ENCODE measurements around the gene TSKU. TPM values are rescaled to one million over a fixed set of nuclear protein-coding genes. Genes with fewer than 3 reads are reported as not detected.

Gene TSKU
- total RNA-seq, 1 donor from 2014 or later, result 57.9 TPM

DNA sequence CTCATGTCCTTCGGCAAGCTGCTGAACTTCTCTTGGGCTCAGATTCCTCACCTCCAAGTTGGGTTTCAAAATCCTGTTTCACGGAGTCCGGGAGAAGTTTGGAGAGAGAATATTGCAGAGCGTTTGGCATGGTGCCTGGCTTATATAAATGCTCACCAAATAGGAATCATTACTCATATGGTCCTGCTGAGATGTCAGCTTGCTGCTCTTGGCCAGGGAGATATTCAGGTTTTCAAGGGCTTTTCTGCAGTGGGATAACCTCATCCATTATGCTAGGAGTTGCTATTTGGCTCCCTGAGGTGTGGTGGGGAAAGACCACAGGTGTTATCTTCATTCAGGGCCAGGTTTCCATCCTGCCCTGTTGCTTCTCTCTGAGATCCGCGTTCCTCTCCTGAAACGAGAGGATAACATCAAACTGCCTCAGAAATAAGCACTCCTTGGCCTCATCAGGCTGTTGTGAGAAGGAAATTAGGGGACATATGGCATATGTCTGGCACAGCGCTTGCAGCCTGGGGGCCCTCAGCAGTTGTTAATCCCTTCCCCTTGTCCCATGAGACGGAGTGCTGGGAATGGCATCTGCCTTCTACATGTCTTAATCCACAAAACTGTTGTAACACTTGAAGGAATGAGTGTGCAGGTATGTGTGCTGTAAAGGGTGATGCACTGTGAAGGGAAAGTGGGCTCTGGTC is 47.6 kb downstream of the TSKU start:
- Histone ChIP-seq H3K9me3 (ENCODE audit: insufficient read depth, low read depth, low read length) (no peaks in the 10 kb centered on the region), H3K79me2 (ENCODE audit: insufficient read depth, low read length) (no peaks in the 10 kb centered on the region), H2AFZ (ENCODE audit: low read depth, low read length) (no peak overlapping the region), H3K27ac (ENCODE audit: low read depth, low read length) (no peak overlapping the region), H3K27me3 (ENCODE audit: insufficient read depth, low read length) (no peaks in the 10 kb centered on the region), H4K20me1 (ENCODE audit: insufficient read depth, low read length) (no peaks in the 10 kb centered on the region), H3K36me3 (ENCODE audit: insufficient read depth, low read length) (no peaks in the 10 kb centered on the region), H3K4me1 (ENCODE audit: insufficient read depth, low read length) (no peaks in the 10 kb centered on the region), H3K9ac (ENCODE audit: low read length) (no peak overlapping the region), H3K4me3 (ENCODE audit: insufficient read depth, low read depth, low read length) (no peak overlapping the region), H3K4me2 (ENCODE audit: low read length) (peak overlapping the region; percentile 37)
- peak; percentile 29 for DNase-seq (ENCODE audit: low read depth)
- no peak for TF ChIP-seq EZH2 (IDR thresholded peaks at IDR 0.05; ENCODE audit: insufficient read depth, low read length)
- TF ChIP-seq, protein P1, sequence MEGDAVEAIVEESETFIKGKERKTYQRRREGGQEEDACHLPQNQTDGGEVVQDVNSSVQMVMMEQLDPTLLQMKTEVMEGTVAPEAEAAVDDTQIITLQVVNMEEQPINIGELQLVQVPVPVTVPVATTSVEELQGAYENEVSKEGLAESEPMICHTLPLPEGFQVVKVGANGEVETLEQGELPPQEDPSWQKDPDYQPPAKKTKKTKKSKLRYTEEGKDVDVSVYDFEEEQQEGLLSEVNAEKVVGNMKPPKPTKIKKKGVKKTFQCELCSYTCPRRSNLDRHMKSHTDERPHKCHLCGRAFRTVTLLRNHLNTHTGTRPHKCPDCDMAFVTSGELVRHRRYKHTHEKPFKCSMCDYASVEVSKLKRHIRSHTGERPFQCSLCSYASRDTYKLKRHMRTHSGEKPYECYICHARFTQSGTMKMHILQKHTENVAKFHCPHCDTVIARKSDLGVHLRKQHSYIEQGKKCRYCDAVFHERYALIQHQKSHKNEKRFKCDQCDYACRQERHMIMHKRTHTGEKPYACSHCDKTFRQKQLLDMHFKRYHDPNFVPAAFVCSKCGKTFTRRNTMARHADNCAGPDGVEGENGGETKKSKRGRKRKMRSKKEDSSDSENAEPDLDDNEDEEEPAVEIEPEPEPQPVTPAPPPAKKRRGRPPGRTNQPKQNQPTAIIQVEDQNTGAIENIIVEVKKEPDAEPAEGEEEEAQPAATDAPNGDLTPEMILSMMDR (IDR thresholded peaks at IDR 0.05; ENCODE audit: insufficient read depth, low read depth, low read length), result no peak
- no peak overlapping the region for H3K4me3 Mint-ChIP-seq (ENCODE audit: unreplicated experiment)
- no peaks in the 10 kb centered on the region for H3K4me1 Mint-ChIP-seq (ENCODE audit: low read depth, unreplicated experiment)
- no peak for FAIRE-seq
- no peaks in the 10 kb centered on the region for H3K36me3 Mint-ChIP-seq (ENCODE audit: low read depth, unreplicated experiment)
- H3K27me3 Mint-ChIP-seq (ENCODE audit: low read depth, unreplicated experiment), result peaks cover 18% of the 10 kb centered on the region
- peaks cover 3% of the 10 kb centered on the region for H3K9me3 Mint-ChIP-seq (ENCODE audit: unreplicated experiment)
- H3K27ac Mint-ChIP-seq (ENCODE audit: unreplicated experiment), result no peak overlapping the region

DNA sequence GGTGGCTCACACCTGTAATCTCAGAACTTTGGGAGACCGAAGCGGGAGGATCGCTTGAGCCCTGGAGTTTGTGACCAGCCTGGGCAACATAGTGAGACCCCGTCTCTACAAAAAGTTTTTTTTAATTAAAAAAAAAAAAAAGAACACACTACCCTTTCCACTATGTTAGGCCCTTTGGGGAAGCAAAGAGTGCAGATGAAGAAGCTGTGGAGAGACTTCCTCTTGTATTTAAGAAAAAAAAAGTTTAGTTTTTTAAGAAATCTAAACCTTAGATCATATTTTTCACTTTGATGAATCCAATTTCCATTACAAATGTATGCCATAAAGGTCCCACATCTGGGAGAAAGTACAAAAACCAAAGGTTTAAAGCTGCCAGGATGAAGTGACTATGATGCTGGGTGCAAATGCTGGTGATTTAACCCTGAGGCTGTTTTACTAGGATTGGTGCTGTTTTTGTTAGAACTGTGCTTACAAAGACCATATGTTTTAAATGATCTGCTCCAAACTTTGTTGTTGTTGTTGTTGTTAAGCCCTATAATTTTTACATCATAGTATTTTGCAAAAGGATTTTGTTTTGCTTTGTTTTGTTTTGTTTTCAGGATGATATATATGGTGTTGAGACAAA is 48.6 kb downstream of the TSKU start:
- H3K27me3 ChIP-seq (ENCODE audit: insufficient read depth, low read length), result no peaks in the 10 kb centered on the region
- no peak overlapping the region for H3K4me3 Mint-ChIP-seq (ENCODE audit: unreplicated experiment)
- H3K9me3 ChIP-seq (ENCODE audit: insufficient read depth, low read depth, low read length), result no peaks in the 10 kb centered on the region
- no peak overlapping the region for H3K4me3 ChIP-seq (ENCODE audit: insufficient read depth, low read depth, low read length)
- H3K27ac Mint-ChIP-seq (ENCODE audit: unreplicated experiment), result no peak overlapping the region
- no peak overlapping the region for H3K27ac ChIP-seq (ENCODE audit: low read depth, low read length)
- H2AFZ ChIP-seq (ENCODE audit: low read depth, low read length), result no peak overlapping the region
- no peaks in the 10 kb centered on the region for H3K36me3 ChIP-seq (ENCODE audit: insufficient read depth, low read length)
- H3K27me3 Mint-ChIP-seq (ENCODE audit: low read depth, unreplicated experiment), result peaks cover 18% of the 10 kb centered on the region
- H3K9me3 Mint-ChIP-seq (ENCODE audit: unreplicated experiment), result peaks cover 3% of the 10 kb centered on the region
- no peaks in the 10 kb centered on the region for H4K20me1 ChIP-seq (ENCODE audit: insufficient read depth, low read length)
- H3K4me1 ChIP-seq (ENCODE audit: insufficient read depth, low read length), result no peaks in the 10 kb centered on the region
- no peaks in the 10 kb centered on the region for H3K4me1 Mint-ChIP-seq (ENCODE audit: low read depth, unreplicated experiment)
- H3K79me2 ChIP-seq (ENCODE audit: insufficient read depth, low read length), result no peaks in the 10 kb centered on the region
- no peaks in the 10 kb centered on the region for H3K36me3 Mint-ChIP-seq (ENCODE audit: low read depth, unreplicated experiment)
- H3K9ac ChIP-seq (ENCODE audit: low read length), result no peak overlapping the region
- DNase-seq (ENCODE audit: low read depth) (no peak), FAIRE-seq (no peak)
- H3K4me2 ChIP-seq (ENCODE audit: low read length), result no peak overlapping the region
- no peak for TF ChIP-seq EZH2 (IDR thresholded peaks at IDR 0.05; ENCODE audit: insufficient read depth, low read length)
- TF ChIP-seq, protein P1 (IDR thresholded peaks at IDR 0.05; ENCODE audit: insufficient read depth, low read depth, low read length), result no peak

DNA sequence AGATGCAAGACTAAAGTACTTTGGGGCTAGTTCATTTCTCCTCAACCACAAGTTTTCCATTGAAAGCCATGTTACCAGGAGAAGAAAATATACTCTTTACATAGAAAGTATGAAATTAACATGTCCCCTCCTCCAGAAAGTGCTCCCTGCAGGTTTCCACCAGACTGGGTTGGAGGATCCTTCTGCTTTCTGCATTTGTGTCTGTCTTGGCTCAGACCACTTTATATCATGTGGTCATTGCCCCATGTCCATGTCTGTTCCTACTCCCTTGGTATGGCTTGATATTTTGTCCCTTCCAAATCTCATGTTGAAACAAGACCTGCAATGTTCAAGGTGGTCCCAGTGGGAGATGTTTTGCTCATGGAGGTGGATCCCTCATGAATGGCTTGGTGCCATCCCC is 49.2 kb downstream of the TSKU start:
- Histone ChIP-seq H4K20me1 (ENCODE audit: insufficient read depth, low read length) (no peaks in the 10 kb centered on the region), H3K9ac (ENCODE audit: low read length) (no peak overlapping the region), H3K79me2 (ENCODE audit: insufficient read depth, low read length) (no peaks in the 10 kb centered on the region), H3K27me3 (ENCODE audit: insufficient read depth, low read length) (no peaks in the 10 kb centered on the region), H3K4me2 (ENCODE audit: low read length) (no peak overlapping the region), H3K4me1 (ENCODE audit: insufficient read depth, low read length) (no peaks in the 10 kb centered on the region), H3K4me3 (ENCODE audit: insufficient read depth, low read depth, low read length) (no peak overlapping the region), H3K36me3 (ENCODE audit: insufficient read depth, low read length) (no peaks in the 10 kb centered on the region), H3K9me3 (ENCODE audit: insufficient read depth, low read depth, low read length) (no peaks in the 10 kb centered on the region), H3K27ac (ENCODE audit: low read depth, low read length) (no peak overlapping the region), H2AFZ (ENCODE audit: low read depth, low read length) (no peak overlapping the region)
- Mint-ChIP-seq H3K36me3 (ENCODE audit: low read depth, unreplicated experiment) (no peaks in the 10 kb centered on the region), H3K27ac (ENCODE audit: unreplicated experiment) (no peak overlapping the region), H3K27me3 (ENCODE audit: low read depth, unreplicated experiment) (peaks cover 18% of the 10 kb centered on the region), H3K4me1 (ENCODE audit: low read depth, unreplicated experiment) (no peaks in the 10 kb centered on the region), H3K4me3 (ENCODE audit: unreplicated experiment) (no peak overlapping the region), H3K9me3 (ENCODE audit: unreplicated experiment) (peaks cover 3% of the 10 kb centered on the region)
- FAIRE-seq (no peak), DNase-seq (ENCODE audit: low read depth) (no peak)
- TF ChIP-seq, protein P1 (IDR thresholded peaks at IDR 0.05; ENCODE audit: insufficient read depth, low read depth, low read length), result no peak
- no peak for TF ChIP-seq EZH2 (IDR thresholded peaks at IDR 0.05; ENCODE audit: insufficient read depth, low read length)
